Nephron (organoid): ENCODE data around the gene EXOC6.

Experiments
- H3K27ac Mint-ChIP-seq, 3 experiments: 2 replicates each; pipeline ENCODE4 v1.8.0; 2020; ENCODE audit warnings: mixed read lengths in 3 of 3, mild to moderate bottlenecking in 2 of 3, moderate library complexity in 1 of 3
- H3K27me3 Mint-ChIP-seq: 2 replicates; pipeline ENCODE4 v1.8.0; 2021; ENCODE audit warnings: low read depth, mild to moderate bottlenecking, moderate library complexity, mixed read lengths
- H3K36me3 Mint-ChIP-seq: 2 replicates; pipeline ENCODE4 v1.8.0; 2020; ENCODE audit warnings: low read depth, mixed read lengths
- H3K4me1 Mint-ChIP-seq: 2 replicates; pipeline ENCODE4 v1.8.0; 2020; ENCODE audit warnings: mixed read lengths
- H3K4me3 Mint-ChIP-seq, 3 experiments: 2 replicates each; pipeline ENCODE4 v1.8.0; 2020; ENCODE audit warnings: mild to moderate bottlenecking in 3 of 3, mixed read lengths in 3 of 3, moderate library complexity in 2 of 3
- H3K9me3 Mint-ChIP-seq: 2 replicates; pipeline ENCODE4 v1.8.0; 2020; ENCODE audit warnings: mixed read lengths
- TF ChIP-seq, protein P1 (sequence below), 3 experiments: fragments of 200-600 bp; sonication (generic); IDR thresholded peaks; one replicate each; pipeline ENCODE4 v1.5.0; 2021; ENCODE audit warnings: antibody characterized with exemption in 3 of 3; ENCODE audit not compliant: unreplicated experiment in 3 of 3

EXOC6 gene

DNA sequence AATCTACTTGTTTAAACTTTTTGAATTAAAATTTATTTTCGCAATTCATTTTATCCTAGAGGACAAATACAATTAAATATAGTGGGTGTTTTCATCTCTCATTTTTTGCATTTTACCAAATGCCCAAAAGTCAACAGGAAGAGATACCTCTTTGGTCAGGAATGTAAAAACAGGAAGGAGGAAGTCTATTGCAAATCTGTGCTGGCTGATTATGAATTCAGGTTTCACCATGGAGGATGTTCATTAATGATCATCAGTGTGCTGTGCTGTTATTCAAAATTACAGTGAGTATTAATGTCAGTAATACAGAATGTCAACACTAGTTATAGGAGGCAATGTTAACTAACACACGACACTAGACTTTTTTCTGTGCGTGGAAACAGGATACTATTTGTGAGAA lies 24.7 kb downstream of the EXOC6 start:
- H3K4me3 Mint-ChIP-seq, result no peak overlapping the region
- H3K27ac Mint-ChIP-seq, result no peak overlapping the region
- TF ChIP-seq, protein P1, sequence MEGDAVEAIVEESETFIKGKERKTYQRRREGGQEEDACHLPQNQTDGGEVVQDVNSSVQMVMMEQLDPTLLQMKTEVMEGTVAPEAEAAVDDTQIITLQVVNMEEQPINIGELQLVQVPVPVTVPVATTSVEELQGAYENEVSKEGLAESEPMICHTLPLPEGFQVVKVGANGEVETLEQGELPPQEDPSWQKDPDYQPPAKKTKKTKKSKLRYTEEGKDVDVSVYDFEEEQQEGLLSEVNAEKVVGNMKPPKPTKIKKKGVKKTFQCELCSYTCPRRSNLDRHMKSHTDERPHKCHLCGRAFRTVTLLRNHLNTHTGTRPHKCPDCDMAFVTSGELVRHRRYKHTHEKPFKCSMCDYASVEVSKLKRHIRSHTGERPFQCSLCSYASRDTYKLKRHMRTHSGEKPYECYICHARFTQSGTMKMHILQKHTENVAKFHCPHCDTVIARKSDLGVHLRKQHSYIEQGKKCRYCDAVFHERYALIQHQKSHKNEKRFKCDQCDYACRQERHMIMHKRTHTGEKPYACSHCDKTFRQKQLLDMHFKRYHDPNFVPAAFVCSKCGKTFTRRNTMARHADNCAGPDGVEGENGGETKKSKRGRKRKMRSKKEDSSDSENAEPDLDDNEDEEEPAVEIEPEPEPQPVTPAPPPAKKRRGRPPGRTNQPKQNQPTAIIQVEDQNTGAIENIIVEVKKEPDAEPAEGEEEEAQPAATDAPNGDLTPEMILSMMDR (IDR thresholded peaks at IDR 0.05; ENCODE audit: unreplicated experiment in 3 of 3), result no peak
- H3K36me3 Mint-ChIP-seq, result no peaks in the 10 kb centered on the region
- H3K9me3 Mint-ChIP-seq, result no peaks in the 10 kb centered on the region
- no peaks in the 10 kb centered on the region for H3K27me3 Mint-ChIP-seq
- H3K4me1 Mint-ChIP-seq, result no peaks in the 10 kb centered on the region

DNA sequence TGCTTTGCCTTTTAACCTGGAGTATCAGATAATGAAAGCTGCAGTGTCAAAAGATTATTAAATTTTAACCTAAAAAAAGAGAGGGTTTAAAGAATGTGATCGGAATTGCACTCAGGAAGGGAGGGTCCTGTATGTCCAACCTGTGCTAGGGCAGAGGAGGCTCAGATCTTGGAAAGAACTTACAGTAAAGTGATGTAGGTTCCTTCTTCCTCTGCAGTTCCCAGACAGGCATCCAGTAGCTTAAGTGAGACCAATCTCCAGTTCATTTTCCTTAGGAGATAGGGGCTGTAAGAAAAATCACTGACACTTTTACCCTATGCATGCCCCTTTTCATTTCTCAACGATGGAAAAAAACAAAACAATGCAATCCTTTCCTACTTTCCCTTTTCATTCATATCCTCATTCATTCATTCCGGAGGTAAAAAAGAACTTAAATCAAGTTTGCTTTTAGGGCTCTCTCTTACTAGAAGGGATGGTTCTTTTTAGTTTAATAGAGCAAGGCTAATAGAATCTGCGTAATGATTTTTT lies 28.3 kb downstream of the EXOC6 start:
- no peaks in the 10 kb centered on the region for H3K36me3 Mint-ChIP-seq
- H3K4me3 Mint-ChIP-seq, result no peak overlapping the region

DNA sequence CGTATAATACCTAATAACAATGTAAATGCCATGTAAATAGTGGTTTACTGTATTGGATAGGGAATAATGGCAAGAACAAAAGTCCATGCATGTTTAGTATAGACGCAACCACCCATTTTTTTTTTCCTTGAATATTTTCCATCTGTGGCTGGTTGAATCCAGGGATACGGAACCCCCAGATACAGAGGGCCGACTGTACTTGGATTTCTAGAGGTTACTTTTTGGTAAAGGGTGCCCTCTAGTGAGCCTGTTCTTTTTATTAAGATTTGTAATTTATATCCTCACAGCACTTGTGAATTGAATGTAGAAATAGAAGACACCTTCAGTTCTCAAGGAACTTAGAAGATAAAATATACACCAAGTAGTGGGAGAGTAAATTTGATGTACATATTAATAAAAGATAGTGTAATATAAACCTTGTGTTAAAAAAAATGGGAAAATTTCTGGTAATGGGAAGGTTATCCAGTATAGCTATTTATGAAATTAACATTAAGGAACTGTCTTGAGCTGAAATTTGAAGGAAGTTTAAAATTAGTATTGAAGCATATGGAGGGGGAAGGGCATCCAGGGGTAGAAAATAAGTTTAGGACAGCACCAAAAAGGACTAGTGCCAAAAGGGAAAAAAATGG lies 32.0 kb downstream of the EXOC6 start:
- H3K4me1 Mint-ChIP-seq, result no peaks in the 10 kb centered on the region
- TF ChIP-seq, protein P1 (IDR thresholded peaks at IDR 0.05; ENCODE audit: unreplicated experiment in 3 of 3), result peak; percentile 40 to 56 (median 52)
- no peaks in the 10 kb centered on the region for H3K27me3 Mint-ChIP-seq
- H3K4me3 Mint-ChIP-seq, result no peak overlapping the region
- H3K36me3 Mint-ChIP-seq, result no peaks in the 10 kb centered on the region
- no peak overlapping the region for H3K27ac Mint-ChIP-seq
- no peaks in the 10 kb centered on the region for H3K9me3 Mint-ChIP-seq

More for the DNA sequence above, 28.3 kb downstream of the EXOC6 start:
- no peaks in the 10 kb centered on the region for H3K4me1 Mint-ChIP-seq
- TF ChIP-seq, protein P1 (IDR thresholded peaks at IDR 0.05; ENCODE audit: unreplicated experiment in 3 of 3), result no peak
- no peaks in the 10 kb centered on the region for H3K9me3 Mint-ChIP-seq
- no peak overlapping the region for H3K27ac Mint-ChIP-seq
- H3K27me3 Mint-ChIP-seq, result no peaks in the 10 kb centered on the region

DNA sequence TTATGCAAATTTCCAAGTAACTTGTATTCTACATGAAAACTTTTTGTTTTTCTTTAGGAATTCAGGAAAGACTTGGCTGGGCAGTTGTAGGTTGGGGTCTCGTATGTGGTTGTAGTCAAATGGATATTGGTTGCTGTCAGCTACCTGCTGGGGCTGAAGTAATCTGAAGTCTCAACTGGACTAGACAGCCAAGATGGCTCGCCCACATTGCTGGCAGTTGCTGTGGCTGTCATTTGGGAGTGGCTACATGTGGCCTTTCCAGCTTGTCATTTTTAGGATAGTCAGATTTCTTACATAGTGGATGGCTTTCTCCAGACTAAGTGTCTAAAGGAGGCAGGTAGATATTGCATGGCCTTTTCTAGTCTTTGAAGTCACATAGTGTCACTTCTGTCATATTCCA lies 32.6 kb downstream of the EXOC6 start:
- H3K4me3 Mint-ChIP-seq, result no peak overlapping the region
- H3K36me3 Mint-ChIP-seq, result no peaks in the 10 kb centered on the region
- H3K27me3 Mint-ChIP-seq, result no peaks in the 10 kb centered on the region
- H3K4me1 Mint-ChIP-seq, result no peaks in the 10 kb centered on the region
- H3K9me3 Mint-ChIP-seq, result no peaks in the 10 kb centered on the region
- TF ChIP-seq, protein P1 (IDR thresholded peaks at IDR 0.05; ENCODE audit: unreplicated experiment in 3 of 3), result no peak
- H3K27ac Mint-ChIP-seq, result no peak overlapping the region

DNA sequence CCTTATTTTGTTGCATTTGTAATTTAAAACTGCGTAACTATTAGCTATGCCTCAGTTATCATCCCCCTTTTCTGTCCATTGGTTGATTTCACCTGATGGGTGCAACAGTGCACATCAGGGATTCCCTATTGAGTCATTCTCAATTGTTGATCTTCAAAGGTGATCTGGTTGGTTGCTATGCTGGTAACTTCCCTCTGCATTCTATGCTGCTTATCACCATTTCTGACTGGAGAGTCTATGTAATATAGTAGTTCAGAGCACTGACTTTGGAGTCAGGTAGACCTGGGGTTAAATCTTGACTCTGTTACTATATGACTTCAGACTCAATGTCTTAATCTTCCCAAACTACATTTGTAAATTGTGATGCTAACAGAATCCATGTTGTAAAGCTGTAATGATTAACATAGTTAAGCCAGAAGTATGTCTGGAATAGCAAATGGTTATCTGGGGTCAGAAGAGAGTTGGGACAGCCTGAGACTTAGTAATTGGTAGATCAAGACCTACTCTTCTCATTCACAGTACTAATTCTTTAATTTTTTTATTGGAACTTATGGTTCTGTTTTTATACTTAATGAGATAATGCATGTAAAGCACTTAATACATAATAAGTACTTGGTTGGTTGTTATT lies 38.1 kb downstream of the EXOC6 start:
- H3K36me3 Mint-ChIP-seq, result no peaks in the 10 kb centered on the region
- no peak overlapping the region for H3K27ac Mint-ChIP-seq
- H3K4me3 Mint-ChIP-seq, result no peak overlapping the region

More for the DNA sequence above, 38.1 kb downstream of the EXOC6 start:
- H3K27me3 Mint-ChIP-seq, result no peaks in the 10 kb centered on the region
- peaks cover 10% of the 10 kb centered on the region for H3K4me1 Mint-ChIP-seq
- no peaks in the 10 kb centered on the region for H3K9me3 Mint-ChIP-seq
- TF ChIP-seq, protein P1 (IDR thresholded peaks at IDR 0.05; ENCODE audit: unreplicated experiment in 3 of 3), result no peak
